Measurements from ENCODE around the gene CTNNA2. TPM values are rescaled to one million over a fixed set of nuclear protein-coding genes. Genes with fewer than 3 reads are reported as not detected.

CTNNA2 gene
- total and polyA plus RNA-seq, 4 donors, result 0.01 to 0.37 TPM; not detected in 2

- Histone ChIP-seq H3K36me3 (ENCODE audit: control insufficient read depth in 4 of 4, insufficient read depth in 4 of 4, low read length in 4 of 4) (no peaks in the 10 kb centered on the region), H3K9ac (ENCODE audit: insufficient read depth in 1 of 2, low read length in 2 of 2) (no peak overlapping the region), H3K27me3 (ENCODE audit: control insufficient read depth in 3 of 3, insufficient read depth in 3 of 3, low read length in 2 of 3) (no peaks in the 10 kb centered on the region), H3K4me3 (no peak overlapping the region), H3K27ac (ENCODE audit: low read depth in 1 of 2, low read length in 1 of 2) (no peak overlapping the region), H3K4me1 (ENCODE audit: control insufficient read depth in 5 of 5, insufficient read depth in 5 of 5, low read length in 5 of 5) (no peaks in the 10 kb centered on the region), H3K9me3 (ENCODE audit: control insufficient read depth in 4 of 4, insufficient read depth in 3 of 4, low read length in 3 of 4) (peaks cover 0 to 5% (median 2%) of the 10 kb centered on the region in 4 donors)
- no peak for TF ChIP-seq CTCF (IDR thresholded peaks at IDR 0.05; ENCODE audit: control extremely low read depth, extremely low read depth)
- no peak for ATAC-seq (ENCODE audit: insufficient read depth, low FRiP score)
- 87 to 92% methylated on average over 3 of the region's 3 CpGs for WGBS, 2 donors
- DNase-seq, result no peak
Measured at GRCh38 chr2:80132281-80132680, 619.4 kb downstream of the CTNNA2 start.

- 73 to 87% methylated on average over 1 of the region's 1 CpG for WGBS, 2 donors
Measured at GRCh38 chr2:80135001-80135400, 622.1 kb downstream of the CTNNA2 start.

GRCh38 chr2:80136338-80136737, 623.5 kb downstream of the CTNNA2 start:
- H3K27me3 ChIP-seq (ENCODE audit: control insufficient read depth in 3 of 3, insufficient read depth in 3 of 3, low read length in 2 of 3), result no peaks in the 10 kb centered on the region
- H3K36me3 ChIP-seq (ENCODE audit: control insufficient read depth in 4 of 4, insufficient read depth in 4 of 4, low read length in 4 of 4), result no peaks in the 10 kb centered on the region
- no peak for TF ChIP-seq CTCF (IDR thresholded peaks at IDR 0.05; ENCODE audit: control extremely low read depth, extremely low read depth)
- no peaks in the 10 kb centered on the region for H3K4me1 ChIP-seq (ENCODE audit: control insufficient read depth in 5 of 5, insufficient read depth in 5 of 5, low read length in 5 of 5)
- H3K9ac ChIP-seq (ENCODE audit: insufficient read depth in 1 of 2, low read length in 2 of 2), result no peak overlapping the region
- DNase-seq (no peak), ATAC-seq (ENCODE audit: insufficient read depth, low FRiP score) (no peak)
- H3K9me3 ChIP-seq (ENCODE audit: control insufficient read depth in 4 of 4, insufficient read depth in 3 of 4, low read length in 3 of 4), result peaks cover 0 to 5% (median 0%) of the 10 kb centered on the region in 4 donors
- 93 to 97% methylated on average over 1 of the region's 1 CpG for WGBS, 2 donors
- no peak overlapping the region for H3K4me3 ChIP-seq
- no peak overlapping the region for H3K27ac ChIP-seq (ENCODE audit: low read depth in 1 of 2, low read length in 1 of 2)

More at GRCh38 chr2:80135001-80135400, 622.1 kb downstream of the CTNNA2 start:
- DNase-seq (no peak), ATAC-seq (ENCODE audit: insufficient read depth, low FRiP score) (no peak)
- no peaks in the 10 kb centered on the region for H3K27me3 ChIP-seq (ENCODE audit: control insufficient read depth in 3 of 3, insufficient read depth in 3 of 3, low read length in 2 of 3)
- no peaks in the 10 kb centered on the region for H3K4me1 ChIP-seq (ENCODE audit: control insufficient read depth in 5 of 5, insufficient read depth in 5 of 5, low read length in 5 of 5)
- H3K4me3 ChIP-seq, result no peak overlapping the region
- peaks cover 0 to 5% (median under 1%) of the 10 kb centered on the region in 4 donors for H3K9me3 ChIP-seq (ENCODE audit: control insufficient read depth in 4 of 4, insufficient read depth in 3 of 4, low read length in 3 of 4)
- TF ChIP-seq CTCF (IDR thresholded peaks at IDR 0.05; ENCODE audit: control extremely low read depth, extremely low read depth), result no peak
- no peak overlapping the region for H3K9ac ChIP-seq (ENCODE audit: insufficient read depth in 1 of 2, low read length in 2 of 2)
- no peak overlapping the region for H3K27ac ChIP-seq (ENCODE audit: low read depth in 1 of 2, low read length in 1 of 2)
- no peaks in the 10 kb centered on the region for H3K36me3 ChIP-seq (ENCODE audit: control insufficient read depth in 4 of 4, insufficient read depth in 4 of 4, low read length in 4 of 4)

GRCh38 chr2:80139001-80139400, 626.1 kb downstream of the CTNNA2 start:
- no peaks in the 10 kb centered on the region for H3K27me3 ChIP-seq (ENCODE audit: control insufficient read depth in 3 of 3, insufficient read depth in 3 of 3, low read length in 2 of 3)
- H3K4me1 ChIP-seq (ENCODE audit: control insufficient read depth in 5 of 5, insufficient read depth in 5 of 5, low read length in 5 of 5), result peaks cover 0 to 4% (median 0%) of the 10 kb centered on the region in 5 donors
- no peak overlapping the region for H3K9ac ChIP-seq (ENCODE audit: insufficient read depth in 1 of 2, low read length in 2 of 2)
- H3K9me3 ChIP-seq (ENCODE audit: control insufficient read depth in 4 of 4, insufficient read depth in 3 of 4, low read length in 3 of 4), result peaks cover 0 to 5% (median 0%) of the 10 kb centered on the region in 4 donors
- H3K4me3 ChIP-seq, result no peak overlapping the region
- ATAC-seq (ENCODE audit: insufficient read depth, low FRiP score) (no peak), DNase-seq (no peak)
- WGBS, 2 donors, result 72 to 92% methylated on average over 4 of the region's 4 CpGs
- H3K36me3 ChIP-seq (ENCODE audit: control insufficient read depth in 4 of 4, insufficient read depth in 4 of 4, low read length in 4 of 4), result no peaks in the 10 kb centered on the region
- no peak overlapping the region for H3K27ac ChIP-seq (ENCODE audit: low read depth in 1 of 2, low read length in 1 of 2)
- no peak for TF ChIP-seq CTCF (IDR thresholded peaks at IDR 0.05; ENCODE audit: control extremely low read depth, extremely low read depth)
